Kidney tubule cell (primary cell): ENCODE results near the gene ULBP3.
A peak's percentile ranks its signal among the peaks of the same experiment; 100 is the strongest.
"Not testable (repeated sequence)": the region's sequence is repeated elsewhere in the genome, so short reads cannot be mapped to it uniquely, and the experiment has no call there.

Experiments used
- DNase-seq: peaks from one replicate; pipeline ENCODE4 v3.0.0-alpha.2; 2018; ENCODE audit warnings: low spot score

ULBP3 gene

GRCh38 chr6:150043096-150043495, 25.8 kb downstream of the ULBP3 start:
- no peak for DNase-seq

DNA sequence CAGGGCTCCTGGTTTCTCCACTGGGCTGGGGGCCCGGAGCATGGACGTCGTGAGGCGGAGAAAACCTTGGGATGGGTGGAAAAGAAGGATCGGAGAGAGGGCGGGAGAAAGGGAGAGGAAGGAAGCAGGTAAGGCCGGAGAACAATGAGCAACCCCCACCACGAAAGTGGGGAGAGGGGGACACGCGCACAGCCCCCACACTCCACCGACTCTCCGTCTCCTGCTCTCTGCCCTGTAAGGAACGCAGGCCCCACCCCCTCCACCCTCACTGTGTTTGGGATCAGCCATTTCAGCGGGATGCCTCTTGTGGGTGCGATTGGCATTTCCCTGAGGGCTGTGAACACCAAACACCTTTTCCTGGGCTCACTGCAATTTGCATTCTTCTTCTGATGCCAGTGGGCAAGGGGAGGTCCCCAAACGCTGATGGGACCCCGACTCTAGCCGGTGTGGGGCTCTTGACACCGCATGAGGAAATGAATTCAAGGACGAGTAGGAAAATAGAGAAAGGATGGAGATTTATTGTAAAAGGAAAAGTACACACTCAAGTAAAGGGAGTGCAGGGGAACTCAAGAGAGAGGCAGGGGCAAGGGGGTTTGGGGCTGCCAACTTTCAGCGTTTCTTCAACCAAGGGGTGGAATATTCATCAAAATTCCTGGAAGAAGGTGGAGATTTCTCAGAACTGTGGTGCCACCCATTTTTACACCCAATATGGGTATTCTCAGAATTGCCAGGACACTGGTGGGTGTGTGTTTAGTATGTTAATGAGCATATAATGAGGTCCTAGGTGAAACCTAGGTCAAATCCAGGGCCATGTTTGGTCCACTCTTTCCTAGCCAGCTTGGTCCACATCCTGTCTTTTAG, 30.5 kb downstream of the ULBP3 start:
- DNase-seq: no peak

- no peak for DNase-seq
Observed at GRCh38 chr6:150037526-150038201, 31.3 kb downstream of the ULBP3 start.

DNA sequence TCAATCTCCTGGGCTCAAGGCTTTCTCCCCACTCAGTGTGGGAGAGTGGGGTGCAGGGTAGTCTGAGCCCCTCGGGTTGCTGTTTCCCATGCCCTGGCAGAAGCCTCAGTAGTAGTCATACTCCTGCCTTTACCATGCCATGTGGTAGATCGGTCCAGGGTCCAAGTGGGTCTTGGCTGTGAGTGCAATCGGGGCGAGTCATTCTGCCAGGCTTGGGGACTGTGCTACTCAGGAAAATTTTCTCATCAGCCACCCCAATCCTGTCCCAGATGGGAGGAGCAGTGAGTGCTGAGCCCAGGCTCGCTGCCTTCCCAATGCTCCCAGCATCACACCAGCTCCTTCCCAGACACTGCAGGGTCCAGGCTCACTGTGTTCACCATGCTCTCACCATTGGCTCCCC, 32.8 kb downstream of the ULBP3 start:
- no peak for DNase-seq

DNA sequence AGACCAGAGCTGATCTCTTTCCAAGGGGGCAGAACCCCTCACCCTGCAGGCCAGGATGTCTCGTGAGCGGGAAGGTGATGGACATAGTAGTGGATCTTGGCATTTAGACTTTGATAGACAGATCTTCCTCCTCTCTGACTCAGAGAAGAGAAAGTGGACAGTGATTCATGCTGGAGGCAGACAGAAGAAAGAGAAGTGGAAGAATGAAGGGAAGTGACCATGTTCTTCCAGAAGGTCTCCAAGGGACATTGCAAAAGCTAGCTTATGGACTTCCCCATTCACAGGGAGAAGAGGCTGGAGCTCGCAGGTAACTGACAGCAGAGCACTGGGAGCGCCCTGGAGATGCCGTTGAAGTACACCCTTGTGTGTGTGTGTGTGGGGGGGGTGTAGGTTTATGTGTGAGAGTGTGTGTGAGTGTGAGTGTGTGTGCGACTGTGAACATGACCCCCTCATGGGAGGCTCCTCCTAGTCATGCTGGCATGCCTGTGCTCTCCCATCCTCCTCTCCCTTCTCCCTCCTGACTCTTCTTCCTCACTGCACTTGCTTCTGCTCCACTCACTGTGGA, 35.6 kb downstream of the ULBP3 start:
- peak; percentile 21 for DNase-seq

DNA sequence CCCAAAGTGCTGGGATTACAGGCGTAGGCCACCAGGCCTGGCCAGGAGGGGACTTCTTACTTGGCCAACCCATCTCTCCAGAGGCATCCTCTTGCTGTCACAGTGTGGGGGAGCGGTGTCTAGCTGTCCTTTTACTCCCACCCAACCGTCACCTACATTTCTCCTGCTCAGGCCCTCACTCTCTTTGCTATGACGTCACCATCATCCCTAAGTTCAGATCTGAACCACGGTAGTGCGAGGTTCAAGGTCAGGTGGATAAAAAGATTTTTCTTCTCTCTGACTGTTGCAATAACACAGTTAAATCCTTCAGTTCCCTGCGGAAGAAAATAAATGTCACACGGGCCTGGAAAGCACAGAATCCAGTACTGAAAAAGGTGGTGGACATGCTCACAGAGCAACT, 36.3 kb downstream of the ULBP3 start:
- no peak for DNase-seq

GRCh38 chr6:150030611-150031010, 38.3 kb downstream of the ULBP3 start:
- no peak for DNase-seq

GRCh38 chr6:150029749-150030148, 39.2 kb downstream of the ULBP3 start:
- DNase-seq: no peak

- DNase-seq: no peak
Observed at GRCh38 chr6:150029276-150029675, 39.6 kb downstream of the ULBP3 start.

GRCh38 chr6:150028799-150029198, 40.1 kb downstream of the ULBP3 start:
- no peak for DNase-seq

DNA sequence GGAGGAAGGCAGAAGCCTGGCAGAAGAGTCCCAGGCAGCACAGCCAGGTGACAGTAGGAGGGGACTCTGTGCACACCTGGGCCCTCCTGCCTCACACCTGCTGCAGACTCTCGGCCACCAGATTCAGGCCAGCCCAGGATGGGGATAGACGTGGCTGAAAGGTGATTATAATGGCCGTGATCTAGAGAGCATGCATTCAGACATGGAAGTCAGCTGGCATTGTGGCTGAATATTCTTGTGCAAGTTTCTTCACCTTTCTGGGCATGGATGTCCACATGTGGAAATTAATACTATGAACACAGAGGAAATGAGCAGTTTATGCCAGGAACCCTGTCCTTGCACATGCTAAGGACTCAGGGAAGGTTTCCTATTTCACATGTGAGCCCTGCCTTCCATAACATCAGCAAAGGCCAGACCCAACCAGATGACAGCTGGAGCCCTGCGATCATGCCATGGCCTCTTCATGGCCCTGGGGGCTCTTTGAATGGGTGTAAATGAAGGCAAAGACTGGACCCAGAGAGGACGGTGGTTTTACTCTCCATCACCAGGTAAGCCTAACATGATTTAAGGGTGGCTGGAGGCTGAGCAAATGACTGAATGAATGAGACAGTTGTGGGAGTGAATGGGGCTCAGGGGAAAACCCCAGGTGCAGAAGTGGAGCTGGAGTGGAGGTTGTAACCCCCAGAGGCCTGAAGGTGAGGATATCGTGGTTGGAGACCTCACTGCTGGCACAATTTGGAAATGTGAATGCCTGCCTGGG, 40.9 kb downstream of the ULBP3 start:
- DNase-seq: no peak

- DNase-seq: no peak
Observed at GRCh38 chr6:150026976-150027805, 41.7 kb downstream of the ULBP3 start.

GRCh38 chr6:150025201-150025917, 43.6 kb downstream of the ULBP3 start, which contains the start of gene RAET1L:
RAET1L (minus strand) TSS chr6:150025532; CDS start chr6:150025471, 61 bp downstream.
- DNase-seq: peak; percentile 82

DNA sequence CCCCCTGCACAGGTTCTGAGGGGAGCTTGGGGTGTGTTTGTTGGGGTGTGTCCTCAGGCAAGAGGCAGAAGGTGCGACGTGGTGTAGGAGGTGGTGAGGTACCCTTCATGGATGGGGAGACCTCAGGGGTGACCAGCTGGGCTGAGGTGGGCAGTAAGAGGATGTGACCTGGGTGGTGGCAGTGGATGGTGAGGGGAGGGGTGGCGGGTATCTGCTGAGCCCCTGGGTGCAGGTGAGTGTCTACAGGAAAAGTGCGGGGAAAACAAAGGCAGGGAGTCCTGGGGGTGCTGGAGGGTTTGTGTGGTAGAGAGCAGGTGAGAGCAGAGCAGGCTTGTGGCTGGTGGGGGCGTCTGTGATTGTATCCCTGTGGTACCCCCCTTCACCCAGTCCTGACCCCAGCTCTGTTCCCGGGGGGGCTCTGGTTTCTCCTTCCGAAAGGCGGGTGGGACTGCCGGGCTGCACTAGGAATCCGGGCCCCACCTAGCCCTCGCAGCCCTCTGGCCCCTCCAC, 44.2 kb downstream of the ULBP3 start:
- DNase-seq: no peak

- not testable (repeated sequence) for DNase-seq
Observed at GRCh38 chr6:150024021-150024420, 44.9 kb downstream of the ULBP3 start.

- DNase-seq: not testable (repeated sequence)
Observed at GRCh38 chr6:150021870-150022269, 47.1 kb downstream of the ULBP3 start.

DNA sequence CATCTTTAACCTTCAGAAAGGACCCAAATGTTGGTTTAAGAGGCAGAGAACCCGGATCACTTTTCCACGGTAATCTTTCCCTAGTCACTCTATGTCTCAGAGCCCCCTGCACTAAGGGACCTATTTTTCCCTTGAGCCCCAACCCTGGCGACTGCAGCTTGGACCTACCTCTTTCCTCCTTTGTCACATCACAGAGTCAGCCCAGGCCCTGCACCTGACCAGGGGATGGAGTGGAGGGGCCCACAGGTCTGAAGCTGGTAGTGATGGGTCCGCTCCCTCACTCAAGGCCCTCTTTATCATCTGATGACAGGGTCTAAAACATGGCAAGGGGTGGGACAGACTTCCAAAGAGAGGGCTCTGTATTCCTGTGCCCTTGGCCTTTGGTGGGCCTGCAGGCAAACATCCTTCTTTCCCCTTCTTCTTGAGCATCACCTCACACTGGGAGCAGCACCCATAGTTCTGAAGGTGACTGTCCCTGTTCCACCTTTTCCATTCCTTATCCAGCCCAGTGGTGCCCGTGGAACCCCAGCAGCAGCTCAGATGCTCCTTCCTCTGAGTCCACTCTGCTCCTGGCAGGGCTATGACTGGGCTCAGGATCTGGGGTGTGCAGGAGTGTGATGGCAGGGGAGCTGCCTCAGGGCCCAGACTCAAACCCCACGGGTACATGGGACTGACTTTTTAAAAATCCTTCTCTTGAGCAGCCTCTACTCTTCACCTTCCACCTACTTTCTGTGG, 49.9 kb downstream of the ULBP3 start:
- DNase-seq: no peak

DNA sequence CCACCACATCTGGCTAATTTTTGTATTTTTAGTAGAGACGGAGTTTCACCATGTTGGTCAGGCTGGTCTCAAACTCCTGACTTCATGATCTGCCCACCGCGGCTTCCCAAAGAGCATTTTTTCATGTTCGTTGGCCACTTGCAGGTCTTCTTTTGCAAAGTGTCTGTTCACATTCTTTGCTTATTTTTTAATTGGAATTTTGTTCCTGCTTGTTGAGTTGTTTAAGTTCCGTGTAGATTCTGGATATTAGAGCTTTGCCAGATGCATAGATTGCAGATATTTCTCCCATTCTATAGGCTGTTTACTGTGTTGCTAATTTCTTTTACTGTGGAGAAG, 51.8 kb downstream of the ULBP3 start:
- not testable (repeated sequence) for DNase-seq

DNA sequence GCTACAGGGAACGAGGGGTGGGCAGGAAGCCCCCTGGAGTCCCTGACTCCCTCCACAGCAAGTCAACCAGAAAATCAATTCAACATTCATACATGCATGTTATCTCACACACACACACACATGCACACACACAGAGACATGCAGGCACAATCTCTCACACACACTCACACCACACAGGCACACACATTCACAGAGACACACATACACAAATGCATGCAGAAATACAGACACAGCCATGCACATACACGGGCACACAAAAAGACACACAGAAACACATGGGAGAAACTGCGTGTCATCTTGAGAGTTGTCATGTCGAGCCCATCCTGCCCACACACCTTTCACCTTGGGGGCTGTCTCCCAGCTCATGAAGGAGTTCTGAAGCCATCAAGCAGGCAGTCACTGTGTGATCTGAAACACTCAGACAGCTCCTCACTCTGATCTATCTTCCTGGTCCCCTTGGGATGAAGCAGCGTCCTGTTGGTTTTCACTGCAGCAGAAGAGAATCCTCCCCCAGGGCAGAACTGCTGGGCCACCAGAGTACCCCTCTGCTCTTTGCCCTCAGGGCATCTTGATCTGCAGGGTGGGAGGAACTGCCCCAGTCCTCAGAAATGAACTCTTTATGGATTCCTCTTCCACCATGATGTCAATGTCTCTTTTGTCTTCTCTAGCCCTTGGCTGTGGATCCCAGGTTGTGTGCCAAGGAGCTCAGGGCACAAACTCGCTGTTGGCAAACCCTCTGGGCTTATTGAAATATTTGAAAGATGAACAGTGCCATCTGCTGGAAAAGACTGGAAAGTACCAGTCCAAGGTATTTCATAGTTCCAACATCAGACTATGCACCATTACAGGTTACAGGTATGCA, 52.4 kb downstream of the ULBP3 start:
- peak; percentile 76 for DNase-seq
